Measurements from ENCODE around the gene NRG3. TPM values are rescaled to one million over a fixed set of nuclear protein-coding genes. Genes with fewer than 3 reads are reported as not detected.

NRG3 gene
- total RNA-seq, 1 experiment from 2014 or later, result 0.66 TPM

DNA sequence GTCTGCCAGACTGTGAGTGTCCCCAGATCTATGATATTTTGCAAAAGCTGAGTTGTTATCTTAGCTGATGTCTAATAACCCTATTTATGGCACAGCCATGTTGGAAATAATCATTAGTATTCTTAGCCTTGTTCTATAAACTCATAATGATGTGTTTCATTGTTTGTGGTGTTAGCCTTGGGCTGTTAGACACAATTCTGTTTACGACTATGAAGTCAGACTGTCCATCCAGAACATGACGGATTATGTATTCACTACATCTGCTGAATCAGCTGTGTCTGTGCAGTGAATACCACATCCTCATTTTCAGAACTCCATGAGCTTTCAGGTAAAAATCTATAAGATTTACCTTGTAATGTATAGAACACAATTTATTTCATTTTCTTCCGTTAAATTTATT is 577.1 kb downstream of the NRG3 start:
- Histone ChIP-seq H3K9me3 (no peaks in the 10 kb centered on the region), H3K4me1 (no peaks in the 10 kb centered on the region), H3K27me3 (replicated peaks; ENCODE audit: control insufficient read depth, insufficient read depth, low read length) (no peaks in the 10 kb centered on the region), H3K4me3 (ENCODE audit: low read depth, low read length) (no peak overlapping the region), H3K36me3 (ENCODE audit: control insufficient read depth, insufficient read depth, low read length) (no peaks in the 10 kb centered on the region)
- Mint-ChIP-seq H3K27me3 (ENCODE audit: insufficient read depth, unreplicated experiment) (no peaks in the 10 kb centered on the region), H3K4me1 (ENCODE audit: low read depth, unreplicated experiment) (no peaks in the 10 kb centered on the region), H3K4me3 (ENCODE audit: unreplicated experiment) (no peak overlapping the region), H3K27ac (ENCODE audit: unreplicated experiment) (no peak overlapping the region), H3K9me3 (ENCODE audit: unreplicated experiment) (no peaks in the 10 kb centered on the region), H3K36me3 (ENCODE audit: insufficient read depth, unreplicated experiment) (no peaks in the 10 kb centered on the region)
- no peak for TF ChIP-seq CTCF (IDR thresholded peaks at IDR 0.05; ENCODE audit: insufficient read depth in 1 of 2, low read depth in 1 of 2, low read length in 1 of 2, severe bottlenecking in 1 of 2, unreplicated experiment in 1 of 2)
- CTCF ChIA-PET, result no interaction called here
- POLR2A ChIA-PET, result no interaction called here
- intact Hi-C loops (cut with micrococcal nuclease; ENCODE audit: unreplicated experiment), result no loop called here
- DNase-seq, result no peak
- no TSS peak for BruUV-seq (replicated peaks)

- DNase-seq, result no peak
- CTCF ChIA-PET, result no interaction called here
- Mint-ChIP-seq H3K36me3 (ENCODE audit: insufficient read depth, unreplicated experiment) (no peaks in the 10 kb centered on the region), H3K4me3 (ENCODE audit: unreplicated experiment) (no peak overlapping the region), H3K9me3 (ENCODE audit: unreplicated experiment) (no peaks in the 10 kb centered on the region), H3K4me1 (ENCODE audit: low read depth, unreplicated experiment) (no peaks in the 10 kb centered on the region), H3K27ac (ENCODE audit: unreplicated experiment) (no peak overlapping the region), H3K27me3 (ENCODE audit: insufficient read depth, unreplicated experiment) (no peaks in the 10 kb centered on the region)
- no peaks in the 10 kb centered on the region for H3K27me3 ChIP-seq (replicated peaks; ENCODE audit: control insufficient read depth, insufficient read depth, low read length)
- POLR2A ChIA-PET, result no interaction called here
- no peaks in the 10 kb centered on the region for H3K36me3 ChIP-seq (ENCODE audit: control insufficient read depth, insufficient read depth, low read length)
- no peak for TF ChIP-seq CTCF (IDR thresholded peaks at IDR 0.05; ENCODE audit: insufficient read depth in 1 of 2, low read depth in 1 of 2, low read length in 1 of 2, severe bottlenecking in 1 of 2, unreplicated experiment in 1 of 2)
- intact Hi-C loops (cut with micrococcal nuclease; ENCODE audit: unreplicated experiment), result no loop called here
- no TSS peak for BruUV-seq (replicated peaks)
- H3K9me3 ChIP-seq, result no peaks in the 10 kb centered on the region
- no peak overlapping the region for H3K4me3 ChIP-seq (ENCODE audit: low read depth, low read length)
- H3K4me1 ChIP-seq, result no peaks in the 10 kb centered on the region
These were observed 577.7 kb downstream of the NRG3 start for GRCh38 chr10:82452676-82453075.

DNA sequence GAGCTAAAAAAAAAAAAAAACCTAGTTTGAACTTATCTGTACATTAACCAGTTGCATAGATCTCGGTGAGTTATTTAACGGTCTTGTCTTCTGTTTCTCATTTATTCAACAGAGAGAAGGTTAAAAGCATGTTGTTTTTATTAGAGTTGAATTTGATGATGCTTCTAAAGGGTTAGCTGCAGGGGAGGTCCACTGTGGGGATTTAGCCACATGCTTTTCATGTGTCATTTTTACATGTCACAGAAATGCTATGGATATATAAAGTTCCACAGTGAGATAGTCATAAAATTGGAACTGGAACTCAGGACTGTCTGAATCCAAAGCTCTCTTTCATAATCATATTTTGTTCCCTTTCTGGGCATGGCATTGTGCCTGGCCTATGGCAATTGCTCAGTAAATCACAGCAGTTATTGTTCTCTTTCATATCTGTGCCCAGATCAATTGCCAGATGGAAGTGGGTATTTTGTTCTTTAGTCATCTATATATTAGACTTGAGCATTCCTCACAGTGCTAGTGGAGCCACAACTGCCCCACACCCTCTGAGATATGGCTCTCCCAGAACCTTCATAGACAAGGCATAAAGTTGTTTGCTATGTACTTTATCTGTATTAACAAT is 578.8 kb downstream of the NRG3 start:
- H3K4me3 ChIP-seq (ENCODE audit: low read depth, low read length), result no peak overlapping the region
- DNase-seq, result no peak
- ChIA-PET CTCF (no interaction called here), POLR2A (no interaction called here)
- H3K4me1 ChIP-seq, result no peaks in the 10 kb centered on the region
- Mint-ChIP-seq H3K36me3 (ENCODE audit: insufficient read depth, unreplicated experiment) (no peaks in the 10 kb centered on the region), H3K4me3 (ENCODE audit: unreplicated experiment) (no peak overlapping the region), H3K27me3 (ENCODE audit: insufficient read depth, unreplicated experiment) (no peaks in the 10 kb centered on the region), H3K27ac (ENCODE audit: unreplicated experiment) (no peak overlapping the region), H3K9me3 (ENCODE audit: unreplicated experiment) (no peaks in the 10 kb centered on the region), H3K4me1 (ENCODE audit: low read depth, unreplicated experiment) (no peaks in the 10 kb centered on the region)
- no TSS peak for BruUV-seq (replicated peaks)
- H3K9me3 ChIP-seq, result no peaks in the 10 kb centered on the region
- H3K36me3 ChIP-seq (ENCODE audit: control insufficient read depth, insufficient read depth, low read length), result no peaks in the 10 kb centered on the region
- TF ChIP-seq CTCF (IDR thresholded peaks at IDR 0.05; ENCODE audit: insufficient read depth in 1 of 2, low read depth in 1 of 2, low read length in 1 of 2, severe bottlenecking in 1 of 2, unreplicated experiment in 1 of 2), result no peak
- intact Hi-C loops (cut with micrococcal nuclease; ENCODE audit: unreplicated experiment), result no loop called here
- H3K27me3 ChIP-seq (replicated peaks; ENCODE audit: control insufficient read depth, insufficient read depth, low read length), result no peaks in the 10 kb centered on the region

Measured in Caco-2 (cell line).